DND-41 (cell line): ENCODE results near the gene ITPR2.
A peak's percentile ranks its signal among the peaks of the same experiment; 100 is the strongest.

Experiments
- ATAC-seq: fragments of 200-7000 bp; cut with Tn5 transposase; 3 replicates; pipeline ENCODE4 v1.9.1; 2021; ENCODE audit warnings: low read depth; ENCODE audit not compliant: insufficient read depth
- DNase-seq: peaks from one replicate; pipeline ENCODE4 v3.0.0-alpha.2; 2020
- H2AFZ ChIP-seq: 2 replicates; pipeline ENCODE4 v1.6.0; 2012; ENCODE audit warnings: low read depth, low read length
- H3K27ac ChIP-seq: 2 replicates; pipeline ENCODE4 v1.5.1; 2012; ENCODE audit warnings: low read length, inconsistent platforms
- H3K27me3 ChIP-seq: fragments of 200-600 bp; sonication (generic); 2 replicates; pipeline ENCODE4 v1.6.0; 2012; ENCODE audit warnings: low read length, mild to moderate bottlenecking, inconsistent platforms; ENCODE audit not compliant: insufficient read depth, poor library complexity
- H3K36me3 ChIP-seq: 2 replicates; pipeline ENCODE4 v1.5.1; 2012; ENCODE audit warnings: low read length, inconsistent platforms; ENCODE audit not compliant: insufficient read depth
- H3K4me1 ChIP-seq: 2 replicates; pipeline ENCODE4 v1.5.1; 2012; ENCODE audit warnings: mild to moderate bottlenecking, low read length; ENCODE audit not compliant: insufficient read depth
- H3K4me2 ChIP-seq: 2 replicates; pipeline ENCODE4 v1.6.0; 2012; ENCODE audit warnings: mild to moderate bottlenecking, moderate library complexity, low read length, inconsistent platforms; ENCODE audit not compliant: insufficient read depth
- H3K4me3 ChIP-seq, 2 experiments: fragments of 200-600 bp in 1 of 2; shearing (Covaris generic) in 1 of 2; 2 replicates each; pipeline ENCODE4 v1.5.1; 2012 to 2016; ENCODE audit warnings: inconsistent platforms in 2 of 2, low read length in 2 of 2, mild to moderate bottlenecking in 2 of 2, low read depth in 1 of 2, moderate library complexity in 1 of 2
- H3K79me2 ChIP-seq: 2 replicates; pipeline ENCODE4 v1.6.0; 2012; ENCODE audit warnings: low read length, inconsistent platforms; ENCODE audit not compliant: insufficient read depth
- H3K9ac ChIP-seq: 2 replicates; pipeline ENCODE4 v1.6.0; 2012; ENCODE audit warnings: low read depth, mild to moderate bottlenecking, inconsistent platforms, low read length, moderate library complexity
- H3K9me3 ChIP-seq: 2 replicates; pipeline ENCODE4 v1.5.1; 2012; ENCODE audit warnings: low read length, moderate library complexity, mild to moderate bottlenecking, inconsistent platforms; ENCODE audit not compliant: insufficient read depth, severe bottlenecking
- H4K20me1 ChIP-seq: 2 replicates; pipeline ENCODE4 v1.6.0; 2012; ENCODE audit warnings: low read length; ENCODE audit not compliant: insufficient read depth
- CTCF ChIP-seq: IDR thresholded peaks from 2 replicates; pipeline ENCODE4 v1.5.1; 2012; ENCODE audit warnings: borderline replicate concordance, low read length, moderate library complexity, mild to moderate bottlenecking; ENCODE audit not compliant: poor library complexity, severe bottlenecking; ENCODE audit errors: extremely low read depth
- EZH2 ChIP-seq: IDR thresholded peaks from 3 replicates; pipeline ENCODE4 v1.6.1; 2012; ENCODE audit warnings: borderline replicate concordance, low read depth, mild to moderate bottlenecking, moderate library complexity, low read length, inconsistent platforms; ENCODE audit not compliant: severe bottlenecking

Gene ITPR2

GRCh38 chr12:26425587-26426260, 407.3 kb downstream of the ITPR2 start:
- no peaks in the 10 kb centered on the region for H3K9me3 ChIP-seq
- H3K36me3 ChIP-seq: peaks cover 3% of the 10 kb centered on the region; the same call in 1 of the 2 replicates
- DNase-seq (no peak), ATAC-seq (no peak; the same call in 2 of the 3 replicates)
- no peak overlapping the region for H3K27ac ChIP-seq
- H3K27me3 ChIP-seq: no peaks in the 10 kb centered on the region
- no peak overlapping the region for H2AFZ ChIP-seq
- H4K20me1 ChIP-seq: no peaks in the 10 kb centered on the region
- H3K4me3 ChIP-seq: no peak overlapping the region
- no peak overlapping the region for H3K9ac ChIP-seq
- H3K79me2 ChIP-seq: no peaks in the 10 kb centered on the region
- H3K4me2 ChIP-seq: no peak overlapping the region
- TF ChIP-seq CTCF: no peak
- TF ChIP-seq EZH2: no peak
- H3K4me1 ChIP-seq: no peaks in the 10 kb centered on the region

GRCh38 chr12:26422839-26423398, 410.1 kb downstream of the ITPR2 start:
- ATAC-seq (peak; percentile 35; the same call in 1 of the 3 replicates), DNase-seq (no peak)
- H3K4me1 ChIP-seq: no peaks in the 10 kb centered on the region
- H3K27ac ChIP-seq: no peak overlapping the region
- no peak overlapping the region for H3K4me2 ChIP-seq
- no peaks in the 10 kb centered on the region for H3K79me2 ChIP-seq
- no peaks in the 10 kb centered on the region for H3K9me3 ChIP-seq
- H3K4me3 ChIP-seq: no peak overlapping the region
- no peak overlapping the region for H3K9ac ChIP-seq
- no peaks in the 10 kb centered on the region for H3K27me3 ChIP-seq
- H2AFZ ChIP-seq: no peak overlapping the region
- TF ChIP-seq CTCF (no peak), EZH2 (no peak)
- H3K36me3 ChIP-seq: peaks cover 16% of the 10 kb centered on the region
- H4K20me1 ChIP-seq: no peaks in the 10 kb centered on the region

GRCh38 chr12:26416550-26416949, 416.4 kb downstream of the ITPR2 start:
- Histone ChIP-seq H3K9me3 (no peaks in the 10 kb centered on the region), H3K27me3 (no peaks in the 10 kb centered on the region), H3K79me2 (no peaks in the 10 kb centered on the region), H4K20me1 (no peaks in the 10 kb centered on the region), H3K4me1 (no peaks in the 10 kb centered on the region), H3K27ac (no peak overlapping the region), H3K36me3 (peaks cover 33% of the 10 kb centered on the region), H3K9ac (no peak overlapping the region), H3K4me2 (no peak overlapping the region), H3K4me3 (no peak overlapping the region), H2AFZ (no peak overlapping the region)
- ATAC-seq (no peak), DNase-seq (no peak)
- TF ChIP-seq EZH2: no peak
- no peak for TF ChIP-seq CTCF
